Stimulated activated CD4-positive, alpha-beta T cell treated with anti-CD3 and anti-CD28 coated beads, TNF-alpha, amount 100 ng/mL, for 24 hours (primary cell): Measurements from ENCODE around the gene HSPA1A.
A peak's percentile ranks its signal among the peaks of the same experiment; 100 is the strongest.
"Not testable (repeated sequence)": the region's sequence is repeated elsewhere in the genome, so short reads cannot be mapped to it uniquely, and the experiment has no call there.

Source experiments
- DNase-seq, 3 experiments: peaks; one replicate each; pipeline ENCODE4 v3.0.0-alpha.2; 2020; ENCODE audit warnings: low read depth in 3 of 3

The HSPA1A gene

DNA sequence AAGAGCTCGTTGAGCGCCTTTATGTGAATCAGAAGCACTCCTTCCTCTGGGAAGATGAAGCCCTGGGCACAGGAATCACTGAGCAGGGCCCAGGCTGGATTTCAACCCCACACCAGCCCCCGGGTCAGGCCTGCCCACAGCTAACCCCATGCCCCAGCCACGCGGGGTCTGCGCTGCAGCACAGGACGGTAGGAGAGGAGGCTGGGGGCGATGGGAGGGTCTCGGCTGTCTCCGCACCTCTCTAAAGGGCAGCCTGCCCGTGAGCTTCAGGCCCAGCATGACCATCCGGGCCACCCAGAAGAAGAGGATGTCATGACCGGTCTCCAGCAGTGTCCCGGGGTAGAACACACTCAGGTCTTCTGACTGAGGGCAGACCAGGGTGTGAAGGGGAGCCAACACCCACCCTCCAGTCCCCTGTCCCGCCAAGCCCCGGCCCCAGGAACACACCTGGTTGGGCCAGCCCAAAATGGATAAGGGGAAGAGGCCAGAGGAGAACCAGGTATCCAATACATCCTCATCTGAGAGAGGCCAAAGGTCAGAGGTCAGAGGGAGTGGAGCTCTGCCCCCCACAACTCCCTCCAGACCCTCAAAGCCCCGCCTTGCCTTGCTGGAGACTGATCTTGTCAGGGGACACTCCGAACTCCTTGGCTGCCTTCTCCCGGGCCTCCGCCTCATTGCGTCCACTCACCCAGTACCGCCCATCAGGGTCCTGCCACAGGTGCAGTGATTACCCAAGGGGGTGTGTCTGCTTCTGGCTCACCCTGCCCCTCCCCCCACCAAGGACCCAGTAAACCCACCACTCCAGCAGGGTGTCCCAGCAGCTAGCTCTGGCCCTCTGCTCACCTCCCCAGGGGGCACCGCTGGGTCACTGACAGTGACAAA is 33.9 kb upstream of the HSPA1A start:
- DNase-seq, result no peak

GRCh38 chr6:31782126-31782855 is 33.1 kb upstream of the HSPA1A start:
- DNase-seq, result no peak

DNA sequence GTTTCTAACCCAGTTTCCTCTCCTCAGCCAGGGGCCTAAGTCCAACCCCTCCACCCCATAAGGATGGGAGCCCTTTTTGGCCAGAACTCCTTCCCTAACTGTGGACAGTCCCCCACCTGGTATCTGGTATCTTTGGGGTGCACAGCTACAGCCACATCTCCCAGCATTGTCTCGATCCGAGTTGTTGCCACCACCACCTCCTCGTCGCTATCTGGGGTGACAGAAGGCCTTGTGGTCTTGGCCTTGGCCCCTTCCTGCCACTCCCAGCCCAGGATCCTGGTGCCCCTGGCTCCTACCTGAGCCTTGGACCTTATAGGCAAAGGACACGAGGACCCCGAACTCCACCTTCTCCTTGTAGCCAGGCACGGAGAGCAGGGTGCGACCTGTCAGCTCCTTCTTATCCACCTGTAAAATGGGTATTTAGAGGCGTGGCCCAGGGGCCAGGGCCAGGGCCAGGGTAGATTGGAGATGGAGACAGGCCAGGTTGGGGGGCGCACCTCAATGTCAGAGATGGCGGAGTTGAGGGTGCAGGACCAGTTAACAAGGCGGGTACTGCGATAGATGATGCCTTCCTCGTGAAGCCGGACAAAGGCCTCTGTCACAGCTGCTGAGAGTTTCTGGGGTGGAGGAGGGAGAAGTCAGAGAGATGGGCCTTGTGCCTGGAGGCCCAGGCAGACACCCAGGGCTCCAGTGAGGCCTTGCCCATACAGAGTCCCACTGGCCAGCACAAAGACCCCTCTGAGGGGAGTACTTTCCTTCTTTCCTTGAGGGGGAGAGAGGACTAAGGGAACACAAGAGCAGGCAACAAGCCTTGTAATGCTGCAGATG is 31.0 kb upstream of the HSPA1A start:
- no peak for DNase-seq

DNA sequence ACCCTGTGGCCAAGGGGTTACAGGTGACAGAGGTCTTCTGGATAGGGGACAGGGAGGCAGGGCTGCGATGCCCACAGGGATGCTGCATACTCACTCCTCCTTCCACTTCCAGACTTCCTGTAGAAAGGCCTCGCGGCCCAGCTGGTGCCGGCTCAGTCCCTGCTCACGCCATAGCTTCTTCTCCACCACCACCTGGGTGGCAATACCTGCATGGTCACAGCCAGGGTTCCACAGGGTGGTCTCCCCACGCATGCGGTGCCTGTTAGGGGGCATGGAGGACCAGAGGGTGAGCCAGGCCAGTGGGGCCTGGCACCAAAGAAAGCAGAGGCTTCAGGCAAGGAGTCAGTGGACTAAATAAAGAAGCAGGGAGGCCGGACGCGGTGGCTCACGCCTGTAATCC is 29.9 kb upstream of the HSPA1A start:
- DNase-seq, result no peak

GRCh38 chr6:31791324-31792089 is 23.8 kb upstream of the HSPA1A start:
- peak in 1 of 3 experiments; percentile 39 for DNase-seq

DNA sequence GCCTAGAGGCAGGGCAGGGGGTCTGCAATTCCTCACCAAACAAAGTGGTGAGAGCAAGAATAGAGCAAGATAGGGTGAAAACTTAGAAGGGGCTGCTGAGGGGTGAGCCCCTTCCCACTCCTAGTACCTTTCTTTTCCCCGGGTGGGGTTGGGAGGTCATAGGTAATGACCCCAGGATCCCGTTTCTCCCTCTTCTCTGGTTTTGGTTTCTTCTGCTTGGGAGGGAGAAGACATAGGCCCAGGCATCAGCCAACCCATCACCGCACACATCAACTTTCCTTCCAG is 23.3 kb upstream of the HSPA1A start:
- no peak for DNase-seq

- DNase-seq, result no peak
These were observed 22.6 kb upstream of the HSPA1A start for GRCh38 chr6:31792761-31793171.

GRCh38 chr6:31793927-31794245 is 21.5 kb upstream of the HSPA1A start:
- not testable (repeated sequence) for DNase-seq

DNA sequence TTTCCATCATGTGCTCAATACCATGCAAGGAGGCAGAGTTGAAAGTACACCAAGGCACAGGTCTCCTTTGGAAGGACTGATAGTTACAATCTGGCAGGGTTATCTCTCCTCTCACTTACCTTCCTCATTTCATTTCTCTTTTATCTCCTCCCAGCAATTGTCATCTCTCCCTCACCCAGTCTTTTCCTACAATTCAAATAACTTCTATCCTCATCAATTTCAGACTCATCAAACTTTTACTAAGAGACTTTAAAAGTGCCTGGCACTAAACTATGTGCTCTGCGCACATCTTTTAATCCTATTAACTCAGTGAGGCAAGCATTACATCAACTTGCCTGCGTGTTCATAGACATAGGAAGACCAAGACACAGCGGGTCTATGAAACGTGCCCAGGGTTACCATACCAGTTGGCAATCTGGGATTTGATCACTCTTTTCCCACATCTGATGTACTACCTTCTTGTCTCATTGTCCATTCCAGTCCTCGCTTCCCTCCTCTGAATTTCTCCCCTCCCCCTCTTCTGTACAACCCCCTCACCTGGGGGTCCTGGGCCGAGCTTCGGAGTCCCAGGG is 21.0 kb upstream of the HSPA1A start:
- no peak for DNase-seq

DNA sequence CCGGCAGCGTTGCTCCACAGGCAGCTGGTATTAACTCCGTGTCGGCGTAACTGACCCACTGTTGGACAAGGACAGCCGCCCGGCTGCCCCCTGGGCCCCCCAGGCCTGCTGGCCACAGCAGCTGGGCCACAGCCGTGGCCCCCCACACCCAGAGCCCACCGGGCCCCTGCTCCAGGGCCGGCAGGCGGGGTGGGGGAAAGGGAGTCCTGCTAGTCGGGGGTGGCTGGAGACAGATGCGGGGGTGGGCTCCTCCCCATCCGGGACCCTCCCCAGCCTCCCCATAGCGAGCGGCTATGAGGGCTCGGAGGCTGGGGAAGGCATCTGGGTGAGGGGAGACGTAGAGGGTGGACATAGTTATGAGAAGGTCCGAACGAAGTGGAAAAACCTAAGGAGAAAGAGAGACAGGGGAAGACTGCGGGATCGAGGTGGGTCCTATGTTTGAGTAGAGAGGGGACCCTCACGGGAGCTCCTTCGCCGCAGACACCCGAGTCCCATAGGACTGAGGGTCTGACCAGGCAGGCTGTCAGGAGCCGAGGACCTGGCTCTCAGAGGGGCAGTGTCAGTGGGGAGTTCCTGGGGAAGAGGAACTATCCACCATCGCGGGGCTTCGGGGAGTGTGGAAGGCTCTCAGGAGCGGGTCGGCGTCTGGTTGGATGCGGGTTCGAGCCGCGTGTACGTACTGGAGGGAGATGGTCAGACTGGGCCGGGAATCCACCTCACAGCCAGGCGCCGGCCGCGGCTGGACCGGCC is 20.3 kb upstream of the HSPA1A start:
- no peak for DNase-seq

GRCh38 chr6:31795616-31796298 is 19.6 kb upstream of the HSPA1A start, which contains the start of gene VARS1:
VARS1 (minus strand) TSS chr6:31795752; CDS start chr6:31795217, 535 bp downstream.
- peak; percentile 68 to 84 (median 69) for DNase-seq

- DNase-seq, result no peak
These were observed 18.4 kb upstream of the HSPA1A start for GRCh38 chr6:31796993-31797385.

DNA sequence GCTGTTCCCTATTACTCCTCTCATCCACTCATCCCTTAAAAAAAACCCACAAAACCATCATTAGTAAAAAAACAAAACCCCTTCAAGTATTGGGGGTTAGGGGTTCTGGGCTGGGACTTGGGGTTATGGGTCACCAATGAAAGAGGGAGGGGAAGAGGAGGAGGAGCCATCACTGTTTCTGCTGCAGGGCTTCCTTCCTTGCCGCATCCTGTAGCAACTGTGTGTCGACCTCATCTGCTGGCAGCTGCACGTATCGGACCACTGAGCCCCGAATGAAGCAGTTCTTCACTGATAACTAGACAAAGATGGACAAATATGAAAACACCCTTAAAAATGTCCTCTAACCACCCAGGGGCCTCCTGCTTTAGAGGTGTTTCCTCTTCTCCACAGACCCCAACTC is 17.8 kb upstream of the HSPA1A start:
- DNase-seq, result no peak

GRCh38 chr6:31799781-31800180 is 15.6 kb upstream of the HSPA1A start:
- no peak for DNase-seq

- not testable (repeated sequence) for DNase-seq
These were observed 14.1 kb upstream of the HSPA1A start for GRCh38 chr6:31801031-31801927.

- DNase-seq, result no peak
These were observed 9.3 kb upstream of the HSPA1A start for GRCh38 chr6:31805939-31806469.

GRCh38 chr6:31806470-31807272 is 8.7 kb upstream of the HSPA1A start, which contains the start of gene LSM2:
LSM2 (minus strand) TSS chr6:31806966; CDS start chr6:31806757, 209 bp downstream.
- peak; percentile 93 to 97 (median 96) for DNase-seq

GRCh38 chr6:31808599-31808998 is 6.7 kb upstream of the HSPA1A start:
- not testable (repeated sequence) for DNase-seq
